WI38 (cell line): ENCODE data around the gene OGDH.

ENCODE experiments used
- H3K4me3 ChIP-seq: 2 replicates; pipeline ENCODE4 v1.5.1; 2011; ENCODE audit warnings: low read depth, mild to moderate bottlenecking, control low read depth, low read length
- CTCF ChIP-seq: IDR thresholded peaks from 2 replicates; pipeline ENCODE4 v1.5.1; 2012; ENCODE audit warnings: low read depth, mild to moderate bottlenecking, control low read depth, low read length

Gene OGDH

GRCh38 chr7:44564606-44565005, 41.8 kb upstream of the OGDH start:
- H3K4me3 ChIP-seq, result no peak overlapping the region
- TF ChIP-seq CTCF, result no peak

- peak; percentile 99 for TF ChIP-seq CTCF
- H3K4me3 ChIP-seq, result no peak overlapping the region
Measured at GRCh38 chr7:44565097-44565794, 41.2 kb upstream of the OGDH start.

- TF ChIP-seq CTCF, result no peak
- H3K4me3 ChIP-seq, result no peak overlapping the region
Measured at GRCh38 chr7:44565795-44566559, 40.5 kb upstream of the OGDH start.

GRCh38 chr7:44566680-44567079, 39.7 kb upstream of the OGDH start:
- no peak overlapping the region for H3K4me3 ChIP-seq
- no peak for TF ChIP-seq CTCF

GRCh38 chr7:44567884-44568283, 38.5 kb upstream of the OGDH start:
- H3K4me3 ChIP-seq, result no peak overlapping the region
- TF ChIP-seq CTCF, result no peak

GRCh38 chr7:44568771-44569560, 37.5 kb upstream of the OGDH start:
- TF ChIP-seq CTCF, result no peak
- H3K4me3 ChIP-seq, result no peak overlapping the region
